Measurements from ENCODE around the gene ARHGEF10L.

Gene ARHGEF10L

DNA sequence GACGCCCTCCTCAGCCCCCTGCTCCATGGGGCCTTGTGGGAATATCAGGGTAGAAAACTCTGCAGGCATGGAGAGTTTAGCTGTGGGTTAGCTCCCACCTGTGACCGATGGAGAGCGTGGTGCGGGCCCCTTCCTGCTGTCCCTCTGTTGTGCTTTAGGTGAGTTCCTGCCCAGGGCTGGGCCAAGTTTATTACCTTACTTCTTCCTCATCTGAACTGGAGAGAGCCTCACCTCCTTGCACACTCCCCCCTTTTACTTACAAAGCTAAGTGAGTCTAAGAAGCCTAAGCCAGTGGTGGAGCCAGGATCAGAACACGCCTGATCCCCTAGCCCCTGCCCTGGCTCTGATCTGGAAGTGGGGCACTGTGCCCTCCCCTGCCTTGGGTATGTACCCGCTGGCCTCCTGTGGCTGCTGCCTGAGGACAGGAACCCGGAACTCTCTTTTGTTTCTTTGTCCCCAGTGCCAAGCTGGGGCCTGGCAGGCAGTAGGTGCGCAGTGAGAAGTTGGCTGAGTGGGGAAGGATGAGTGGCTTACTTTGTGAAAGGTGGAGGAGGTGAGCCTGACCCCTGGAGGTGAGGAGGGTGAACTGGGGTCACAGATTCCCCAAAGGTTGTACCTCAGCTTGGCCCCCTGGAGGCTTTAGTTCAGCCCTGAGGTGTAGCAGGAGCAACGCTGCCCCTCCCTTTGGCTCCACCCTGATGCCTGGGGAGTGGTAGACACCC is 32.9 kb downstream of the ARHGEF10L start:
- DNase-seq = no peak

DNA sequence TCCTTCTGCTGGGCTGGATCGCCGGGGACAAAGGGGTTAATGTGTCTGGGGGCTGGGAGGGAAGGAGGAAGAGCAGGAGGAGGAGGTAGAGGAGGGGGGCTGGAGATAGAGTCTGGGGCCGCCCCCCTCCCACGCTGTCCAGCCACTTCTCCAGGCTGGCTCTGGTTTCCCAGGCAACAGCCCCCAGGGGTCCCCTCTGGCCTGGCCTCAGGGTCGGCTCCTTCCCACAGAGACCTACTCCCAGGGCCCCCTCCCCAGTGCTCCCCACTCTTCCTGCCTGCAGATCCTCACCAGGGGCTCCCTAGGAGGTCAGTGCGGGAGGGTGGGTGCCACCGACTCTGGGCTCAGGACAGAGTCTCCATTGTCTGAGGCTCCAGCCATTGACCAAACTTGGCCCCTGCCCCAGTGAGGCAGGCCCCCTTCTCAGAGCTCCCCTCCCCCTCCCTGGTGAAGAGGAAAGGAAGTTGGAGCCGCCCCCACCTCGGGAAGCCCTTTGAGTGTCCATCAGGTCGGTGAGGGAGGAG is 34.1 kb downstream of the ARHGEF10L start:
- no peak for DNase-seq

DNA sequence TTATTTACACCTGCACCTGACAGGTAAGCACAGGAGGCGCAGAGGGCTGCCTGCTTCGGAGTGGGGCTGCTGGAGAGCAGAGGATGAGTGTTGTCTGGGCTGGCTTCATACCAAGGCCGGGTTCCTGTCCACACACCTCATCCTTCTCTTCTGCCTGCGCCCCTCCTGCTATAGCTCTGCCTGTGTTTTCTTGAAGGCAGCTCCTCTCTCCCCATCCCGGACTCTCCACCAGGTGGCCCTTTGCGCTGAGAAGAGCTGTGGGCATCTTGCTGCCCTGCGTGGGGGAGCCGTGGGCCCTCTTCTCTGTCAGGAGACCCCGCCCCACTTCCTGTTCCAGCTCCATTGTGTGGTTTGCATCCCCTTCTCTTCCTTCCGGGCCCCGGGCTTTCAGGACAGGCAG is 35.0 kb downstream of the ARHGEF10L start:
- no peak for DNase-seq

DNA sequence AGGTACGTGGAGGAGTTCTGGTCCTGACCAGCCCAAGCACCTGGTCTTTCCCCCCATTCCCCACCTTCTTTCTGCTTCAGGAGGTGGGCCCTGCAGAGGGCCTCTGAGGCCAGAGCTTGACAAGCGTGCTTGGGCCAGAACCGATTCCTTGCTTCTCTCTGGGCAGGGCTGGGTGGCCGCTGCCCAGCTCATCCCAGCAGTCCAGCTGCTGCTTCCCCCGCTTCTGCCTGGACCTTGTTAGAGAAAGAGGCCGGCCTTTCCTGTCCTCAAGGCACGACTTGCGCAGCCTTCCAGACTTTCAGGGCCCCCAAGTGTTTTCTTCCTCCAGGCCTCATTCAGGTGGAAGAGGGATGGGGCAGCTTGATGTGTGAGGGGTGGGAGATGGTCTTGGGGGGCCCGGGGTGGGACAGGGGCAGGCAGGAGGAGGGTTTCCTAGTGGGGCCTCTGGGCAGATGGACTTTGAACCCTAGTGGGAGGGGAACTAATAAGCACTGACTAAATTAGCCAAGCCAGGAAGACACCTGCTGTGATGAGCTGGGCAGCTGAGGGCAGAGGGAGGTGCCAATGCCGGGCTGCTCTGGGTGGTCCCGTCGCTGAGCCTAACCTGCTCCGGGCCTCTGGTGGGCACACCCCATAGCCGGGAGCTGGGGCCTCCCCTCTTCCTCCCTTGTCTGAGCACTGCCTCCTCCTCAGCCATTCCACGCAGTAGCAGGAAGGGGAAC is 36.5 kb downstream of the ARHGEF10L start:
- no peak for DNase-seq

DNA sequence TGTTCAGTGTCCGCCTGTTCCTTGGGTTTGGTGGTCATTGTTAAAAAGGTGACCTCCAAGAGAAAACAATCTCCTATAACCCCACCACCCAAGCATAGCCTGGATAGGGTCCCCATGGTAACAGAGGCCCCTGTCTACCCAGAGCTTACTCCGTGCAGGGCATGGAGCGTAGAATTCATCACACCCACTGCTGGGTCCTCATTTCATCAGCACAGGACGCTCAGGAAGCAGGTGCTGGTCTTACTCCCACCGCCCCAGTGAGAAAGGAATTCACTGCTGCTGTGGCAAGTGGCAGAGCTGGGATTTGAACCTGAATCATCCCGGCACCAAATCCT is 37.0 kb downstream of the ARHGEF10L start:
- no peak for DNase-seq

DNA sequence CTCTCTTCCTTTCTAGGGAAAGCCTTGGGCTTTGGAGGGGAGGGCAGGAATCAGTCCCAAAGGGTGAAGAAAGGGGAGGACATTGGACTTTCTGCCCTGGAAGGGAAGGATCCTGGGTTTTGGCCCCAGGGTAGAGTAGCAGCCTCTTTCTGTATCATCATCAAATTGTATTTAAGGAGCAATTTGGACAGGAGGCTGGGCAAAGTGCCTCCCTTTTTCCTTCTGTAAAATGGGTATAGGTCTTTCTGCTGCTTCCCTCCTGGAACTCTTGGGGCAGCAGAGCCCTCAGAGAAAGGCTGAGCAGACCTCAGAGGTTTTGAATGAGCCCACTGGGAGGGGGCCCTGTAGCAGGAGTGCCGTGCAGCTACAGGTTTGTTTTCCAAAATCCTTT is 38.4 kb downstream of the ARHGEF10L start:
- DNase-seq = no peak

DNA sequence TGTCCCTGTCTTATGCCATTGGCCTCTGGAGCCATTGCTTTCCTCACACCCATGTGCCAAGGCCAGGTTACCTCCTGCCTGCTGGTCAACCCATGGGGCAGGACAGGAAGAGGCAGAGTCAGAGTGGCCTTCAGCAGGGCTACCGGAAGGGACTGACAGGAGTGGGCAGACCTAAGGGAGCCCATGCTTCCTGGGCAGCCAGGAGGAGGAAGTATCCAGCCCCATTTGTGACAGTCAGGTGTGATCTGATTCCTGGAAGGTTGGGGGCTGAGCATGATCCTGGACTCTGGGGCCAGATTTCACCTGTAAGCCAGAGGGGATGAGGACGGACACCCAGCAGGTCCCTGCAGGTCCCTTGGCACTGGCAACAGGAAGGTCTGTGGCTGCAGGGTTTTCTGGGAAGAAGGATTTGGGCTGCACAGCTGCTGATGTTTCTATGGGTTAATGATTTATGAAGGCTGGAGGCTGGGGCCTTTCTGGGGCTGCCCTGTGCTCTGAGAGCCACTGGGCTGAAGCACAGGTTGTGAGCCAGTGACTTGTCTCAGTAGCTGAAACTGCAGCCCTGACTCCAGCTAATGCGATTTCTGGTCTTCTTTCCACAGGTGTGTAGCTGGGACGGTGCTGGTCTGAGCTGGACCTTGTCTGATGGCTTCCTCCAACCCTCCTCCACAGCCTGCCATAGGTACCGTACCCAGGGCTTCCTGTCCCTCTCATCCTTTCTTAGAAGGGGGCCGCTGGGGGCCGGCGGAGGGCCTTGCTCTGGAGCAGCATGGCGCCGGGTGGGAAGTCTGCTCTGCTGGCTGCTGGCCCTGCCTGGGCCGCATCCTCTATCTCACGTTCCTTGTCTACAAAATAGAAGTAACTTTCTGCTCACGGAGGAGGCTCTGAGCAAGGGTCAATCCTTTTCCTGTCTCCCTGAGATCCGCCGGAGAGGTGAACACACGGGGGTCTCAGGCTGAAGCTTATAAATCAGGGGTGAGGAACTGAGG is 40.7 kb downstream of the ARHGEF10L start:
- DNase-seq = no peak

DNA sequence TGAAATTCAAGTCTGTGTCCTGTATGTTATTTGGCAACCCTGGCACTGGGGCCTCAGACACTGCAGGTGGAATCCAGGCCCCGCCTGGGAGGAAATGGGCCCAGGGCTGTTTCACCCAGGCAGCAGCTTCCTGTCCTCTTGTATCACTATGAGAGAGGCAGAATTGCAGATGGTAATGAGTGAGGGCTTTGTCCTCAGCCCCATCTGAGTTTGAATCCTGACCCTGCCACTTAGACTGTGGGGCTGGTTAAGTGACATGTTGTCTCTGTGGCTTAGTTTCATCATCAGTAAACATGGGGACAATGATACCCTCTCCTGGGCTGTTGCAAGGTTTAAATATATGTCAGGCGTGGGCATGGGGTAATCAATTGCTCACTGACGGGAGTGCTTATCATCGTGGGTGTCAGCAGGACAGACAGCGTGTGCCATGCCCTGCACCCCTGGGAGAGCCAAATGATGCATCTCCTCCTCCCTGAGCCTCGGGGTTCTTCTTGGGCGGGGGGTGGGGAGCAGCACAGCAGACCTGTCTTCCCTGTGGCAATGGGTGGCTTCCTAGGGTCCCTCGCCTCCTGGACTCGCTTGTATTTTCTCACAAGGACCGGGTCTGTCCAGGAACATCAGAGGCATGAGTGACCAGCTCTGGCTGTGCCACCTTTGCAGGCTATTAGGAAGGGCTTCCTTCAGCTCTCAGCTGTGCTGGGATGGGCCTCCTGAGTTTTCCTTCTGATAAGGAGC is 42.1 kb downstream of the ARHGEF10L start:
- DNase-seq = no peak

DNA sequence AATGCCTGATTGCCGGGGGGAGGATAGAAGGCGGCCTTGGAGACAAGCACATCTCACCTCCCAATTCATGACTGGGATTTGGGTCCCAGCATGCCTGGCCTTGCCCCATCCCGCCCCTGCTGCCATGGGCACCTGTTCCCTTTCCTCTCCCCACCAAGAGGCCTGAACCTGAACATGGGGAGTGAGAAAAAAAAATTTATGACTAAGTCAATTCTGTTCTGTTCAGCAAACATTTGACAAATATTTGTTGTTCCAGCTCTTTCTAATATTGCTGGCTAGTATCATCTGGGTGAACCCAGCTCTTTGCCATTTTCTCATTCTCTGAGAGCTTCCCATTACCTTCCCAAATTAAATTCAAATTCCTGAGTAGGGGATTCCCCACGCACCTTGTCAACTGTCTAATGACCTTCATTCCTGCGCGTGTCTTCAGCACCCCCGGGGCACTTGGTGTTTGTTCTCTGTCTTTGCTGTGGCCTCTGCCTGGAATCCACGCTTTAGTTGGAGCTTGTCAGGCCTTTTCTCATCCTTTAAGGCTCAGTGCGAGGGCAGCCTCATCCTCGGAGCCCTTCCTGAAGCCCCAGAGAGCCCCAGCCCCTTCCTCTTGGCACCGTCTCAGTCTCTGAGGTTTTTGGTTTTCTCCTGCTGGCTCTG is 42.8 kb downstream of the ARHGEF10L start:
- DNase-seq = no peak

DNA sequence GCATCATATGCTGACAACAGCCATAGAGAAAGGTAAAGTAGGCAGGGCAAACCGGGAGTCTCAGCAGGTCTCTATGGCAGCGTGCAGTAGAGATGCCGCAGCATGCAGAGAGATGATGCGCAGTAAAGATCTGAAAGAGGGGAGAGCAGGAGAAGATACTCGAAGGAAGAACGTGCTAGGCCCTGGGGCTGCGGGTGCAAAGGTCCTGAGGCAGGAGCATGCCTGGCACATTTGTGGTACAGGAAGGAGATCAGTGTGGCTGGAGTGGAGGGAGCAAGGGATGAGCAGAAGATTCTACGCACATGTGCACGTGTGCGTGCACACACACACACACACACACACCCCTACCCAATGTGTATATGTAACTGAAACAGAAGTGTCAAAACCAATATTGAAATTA is 45.0 kb downstream of the ARHGEF10L start:
- DNase-seq = no peak

DNA sequence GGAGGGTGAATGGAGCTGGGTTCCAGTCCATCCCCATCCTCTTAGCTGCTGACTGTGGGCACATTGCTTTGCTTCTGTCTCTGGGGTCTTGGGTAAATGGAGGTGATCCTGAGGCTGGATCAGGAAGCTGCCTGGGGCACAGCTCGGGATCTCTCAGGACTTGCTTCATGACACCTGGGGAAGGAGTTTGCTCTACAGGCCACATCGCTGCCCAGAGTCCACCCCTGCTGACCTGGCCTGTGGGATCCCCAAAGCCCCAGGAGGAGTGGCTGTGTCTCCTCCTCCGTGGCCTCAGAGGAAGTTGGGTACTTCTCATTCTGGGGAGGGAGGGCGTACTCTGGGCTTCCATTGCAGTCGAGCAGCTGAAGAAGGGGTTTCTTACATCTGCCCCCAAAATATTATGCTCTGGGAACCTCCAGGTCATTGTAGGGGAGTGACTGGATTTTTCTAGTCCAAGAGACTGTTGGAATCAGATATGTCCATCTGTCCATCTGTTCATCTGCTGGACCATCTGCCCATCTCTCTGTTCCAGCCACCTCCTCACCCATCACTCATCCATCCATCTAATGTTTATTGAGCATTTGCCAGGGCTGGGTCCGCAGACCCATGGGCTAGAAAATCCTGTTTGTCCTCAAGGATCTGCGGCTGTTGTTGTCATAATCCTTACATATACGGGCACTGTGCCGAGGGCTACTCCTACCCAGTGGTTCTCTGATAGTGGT is 45.9 kb downstream of the ARHGEF10L start:
- DNase-seq = no peak

DNA sequence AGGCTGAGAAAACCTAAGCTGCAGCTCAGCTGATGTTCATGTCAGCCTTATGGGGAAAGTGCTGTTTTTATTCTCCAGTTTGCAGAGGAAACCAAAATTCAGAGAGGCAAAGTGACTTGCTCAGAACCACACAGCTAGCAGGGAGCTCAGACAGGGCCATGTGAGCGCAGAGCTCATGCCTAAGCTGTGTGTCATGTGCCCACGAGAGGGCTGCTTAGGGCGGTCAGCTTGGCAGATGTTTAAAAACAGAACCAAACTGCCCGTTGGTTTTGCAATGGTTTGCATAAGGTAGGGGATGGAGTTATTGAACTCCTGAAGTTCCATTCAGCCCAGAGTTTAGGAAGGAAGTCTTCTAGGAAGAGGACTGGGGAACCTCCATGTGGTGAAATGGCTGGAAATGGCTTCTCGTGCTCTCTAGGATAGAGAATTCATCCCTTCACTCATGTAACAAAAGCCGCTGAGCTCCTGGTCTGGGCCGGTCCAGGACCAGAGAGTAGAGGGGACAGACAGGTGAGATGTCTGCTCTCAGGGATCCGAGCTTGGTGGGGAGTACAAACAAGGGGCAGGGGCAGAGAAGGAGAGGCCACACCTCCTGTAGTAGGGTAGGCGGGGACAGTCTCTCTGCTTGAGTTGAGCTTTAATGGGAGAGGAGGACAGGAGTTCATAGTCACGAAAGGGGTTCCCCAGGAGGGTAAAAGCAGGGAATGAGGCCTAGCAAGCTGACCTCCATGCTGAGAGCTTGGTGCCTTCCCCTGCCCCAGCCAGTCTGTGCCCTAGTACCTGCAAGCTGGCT is 46.9 kb downstream of the ARHGEF10L start:
- DNase-seq = no peak

DNA sequence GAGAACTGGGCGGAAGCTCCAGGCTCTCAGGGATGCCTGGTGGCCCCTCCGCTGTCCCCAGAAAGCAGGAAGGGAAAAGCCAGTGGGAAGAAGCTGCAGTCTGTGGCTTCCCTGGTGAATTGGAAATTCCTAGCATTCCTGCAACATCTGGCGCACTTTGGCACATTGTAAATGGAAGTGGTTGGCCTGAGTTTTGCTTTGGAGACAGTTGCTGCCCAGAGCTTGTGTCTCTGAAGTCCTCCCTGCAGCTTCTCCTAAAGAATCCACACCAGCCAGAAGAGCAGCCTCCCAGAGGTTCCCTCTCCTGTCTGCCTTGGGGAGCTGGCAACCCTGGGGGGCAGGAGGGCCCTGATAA is 48.2 kb downstream of the ARHGEF10L start:
- no peak for DNase-seq

DNA sequence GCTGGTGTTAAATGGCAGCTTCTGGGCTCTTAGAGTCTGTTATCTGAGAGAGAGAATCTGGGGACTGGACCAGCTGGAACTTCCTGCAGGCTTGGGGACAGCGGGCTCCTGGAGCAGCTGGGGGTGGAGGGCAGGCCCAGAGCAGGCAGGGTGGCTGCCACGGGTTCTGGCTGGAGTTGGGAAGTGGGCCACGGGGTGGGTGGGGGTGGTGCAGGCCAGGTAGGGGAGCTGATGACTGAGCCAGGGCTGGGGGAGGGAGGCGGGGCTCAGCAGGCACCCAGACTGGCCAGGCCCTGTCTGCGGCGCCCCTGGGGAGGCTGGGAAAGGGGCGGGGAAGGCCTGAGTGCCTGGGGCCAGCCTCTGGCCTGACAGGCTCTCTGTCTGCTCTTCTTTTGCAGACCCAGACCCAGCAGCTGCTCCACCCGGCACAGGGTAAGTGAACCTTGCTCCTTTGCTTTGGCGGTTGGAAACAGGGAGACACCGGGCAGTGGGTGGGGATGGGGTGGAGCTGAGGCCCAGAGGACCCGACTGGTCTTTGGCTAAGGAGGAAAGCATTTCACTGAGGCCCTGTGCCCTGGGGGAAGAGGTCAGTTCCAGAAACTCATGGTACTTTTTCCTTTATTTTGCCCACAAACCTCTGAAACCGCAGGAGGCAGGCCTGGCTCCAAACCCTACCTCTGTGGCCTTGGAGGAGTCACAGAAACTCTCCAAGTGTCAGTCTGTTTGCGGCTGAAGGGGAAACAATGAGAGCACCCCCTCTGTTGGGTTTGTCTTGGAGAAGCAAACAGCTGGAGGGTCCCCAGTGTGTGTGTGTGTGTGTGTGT is 48.8 kb downstream of the ARHGEF10L start:
- no peak for DNase-seq

DNA sequence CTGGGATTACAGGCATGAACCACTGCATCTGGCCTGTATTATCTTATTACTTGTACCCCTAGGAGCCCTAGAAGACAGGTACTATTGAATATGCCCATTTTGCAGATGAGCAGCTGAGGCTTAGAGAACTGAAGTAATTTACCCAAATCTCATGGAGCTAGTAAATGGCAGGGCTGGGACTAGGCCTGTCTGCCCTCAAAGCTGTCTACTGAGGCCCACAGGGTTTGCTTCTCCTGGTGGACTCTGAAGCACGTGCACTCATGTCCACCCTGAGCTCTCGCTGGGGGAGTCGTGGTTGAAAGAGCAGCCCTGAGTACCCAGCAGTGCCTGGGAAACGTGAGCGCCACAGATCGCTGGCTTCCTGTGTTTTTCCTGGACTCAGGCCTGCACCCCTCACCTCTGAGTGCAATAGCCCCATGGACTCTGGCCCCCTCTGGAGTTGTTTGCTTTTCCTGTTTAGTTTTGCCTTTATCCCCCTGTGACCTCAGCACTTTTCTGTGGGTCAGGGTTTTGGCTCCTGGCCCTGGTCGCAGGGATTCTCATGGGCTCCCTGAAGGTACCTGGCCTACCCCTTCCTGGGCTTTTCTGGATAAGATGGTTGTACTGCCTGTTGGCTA is 52.4 kb downstream of the ARHGEF10L start:
- DNase-seq = no peak

DNA sequence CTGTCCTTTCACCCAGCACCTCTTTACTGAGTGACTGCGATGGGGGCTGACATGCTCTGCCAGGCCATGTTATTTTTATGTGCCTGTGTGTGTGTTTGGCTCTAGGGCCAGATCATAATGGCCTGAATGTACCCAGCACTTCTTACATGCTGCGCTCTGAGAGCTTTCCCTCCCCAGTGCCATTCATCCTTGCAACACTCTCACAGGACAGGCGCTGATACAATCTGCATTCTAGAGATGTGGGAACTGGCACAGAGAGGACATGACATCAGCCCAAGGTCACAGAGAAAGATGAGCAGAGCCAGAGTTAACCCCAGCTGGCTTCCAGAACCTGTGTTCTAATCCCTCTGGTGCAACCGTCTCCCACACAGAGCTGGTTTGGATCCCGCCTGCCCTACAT is 54.5 kb downstream of the ARHGEF10L start:
- DNase-seq = no peak

DNA sequence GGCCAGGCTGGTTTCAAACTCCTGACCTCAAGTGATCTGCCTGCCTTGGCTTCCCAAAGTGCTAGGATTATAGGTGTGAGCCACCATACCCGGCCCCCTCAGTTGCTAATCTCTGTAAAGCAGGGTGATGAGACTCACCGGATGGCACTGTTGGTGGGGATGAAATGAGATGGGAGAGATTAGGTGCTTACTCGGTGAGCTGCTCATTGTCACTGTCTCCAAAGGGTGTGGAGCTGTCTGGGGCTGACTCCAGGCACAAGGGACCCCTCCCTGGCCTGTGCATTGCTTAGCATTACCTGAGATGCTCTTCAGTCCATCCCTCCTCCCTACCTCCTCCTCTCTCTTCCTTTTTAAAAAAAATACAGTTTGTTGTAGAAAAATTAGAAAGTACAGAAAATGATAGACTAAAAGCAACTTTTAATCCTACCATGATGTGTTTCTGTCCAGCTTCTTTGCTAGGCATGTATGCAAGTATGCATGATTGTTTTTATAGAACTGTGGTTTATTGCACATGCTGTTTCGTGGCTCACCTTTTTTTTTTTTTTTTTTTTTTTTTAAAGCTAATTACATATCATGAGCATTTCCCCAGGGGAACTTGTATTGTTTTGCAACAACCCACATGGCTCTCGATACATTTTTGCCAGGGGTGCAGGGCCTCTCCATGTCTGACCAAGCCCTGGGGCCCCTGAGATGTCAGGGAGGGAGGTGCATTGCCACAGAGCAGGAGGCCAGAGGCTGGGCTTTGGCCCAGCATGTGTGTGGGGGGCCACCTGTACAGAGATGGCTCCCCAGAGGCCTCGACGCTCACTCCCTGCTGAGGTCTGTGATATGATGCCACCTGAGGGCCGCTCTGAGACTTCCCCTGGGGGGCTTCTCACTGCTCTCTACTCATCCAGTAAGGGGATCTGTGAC is 55.4 kb downstream of the ARHGEF10L start:
- DNase-seq = no peak

DNA sequence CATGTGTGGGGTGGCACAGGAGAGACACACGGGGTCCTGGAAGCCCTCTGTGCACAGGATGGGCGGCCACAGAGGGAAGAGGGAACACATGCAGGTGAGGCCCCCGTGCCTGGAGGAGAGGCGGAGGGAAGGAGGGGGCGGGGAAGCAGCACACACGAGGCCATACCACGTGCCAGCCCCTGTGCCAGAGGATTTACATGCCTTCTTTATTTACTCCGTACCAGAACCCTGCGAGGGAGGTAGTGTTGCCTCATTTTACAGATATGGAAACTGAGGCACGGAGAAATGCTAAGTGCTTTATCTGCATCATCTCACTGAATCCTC is 56.1 kb downstream of the ARHGEF10L start:
- no peak for DNase-seq
